KMS-11 (cell line): ENCODE results near the gene STARD9.
A peak's percentile ranks its signal among the peaks of the same experiment; 100 is the strongest.

Experiments used
- H2AFZ ChIP-seq: fragments of 200-600 bp; sonication (generic); 2 replicates; pipeline ENCODE4 v1.6.1; 2016; ENCODE audit warnings: antibody characterized with exemption, mixed run types, low read depth
- H3K27ac ChIP-seq: fragments of 200-600 bp; sonication (generic); 2 replicates; pipeline ENCODE4 v1.6.1; 2016; ENCODE audit warnings: mild to moderate bottlenecking, mixed run types
- H3K27me3 ChIP-seq: fragments of 200-600 bp; sonication (generic); 2 replicates; pipeline ENCODE4 v1.6.1; 2017; ENCODE audit warnings: mild to moderate bottlenecking, low read depth, mixed run types, moderate library complexity; ENCODE audit not compliant: insufficient read depth
- H3K36me3 ChIP-seq: fragments of 200-600 bp; sonication (generic); 2 replicates; pipeline ENCODE4 v1.6.1; 2017; ENCODE audit warnings: mild to moderate bottlenecking, mixed run types; ENCODE audit not compliant: insufficient read depth
- H3K4me1 ChIP-seq: fragments of 200-600 bp; sonication (generic); 2 replicates; pipeline ENCODE4 v1.6.1; 2016; ENCODE audit warnings: mild to moderate bottlenecking, low read depth, mixed run types; ENCODE audit not compliant: poor library complexity, severe bottlenecking
- H3K4me2 ChIP-seq: fragments of 200-600 bp; sonication (generic); 2 replicates; pipeline ENCODE4 v1.7.0; 2016; ENCODE audit warnings: mild to moderate bottlenecking, mixed run types
- H3K4me3 ChIP-seq: fragments of 200-600 bp; sonication (generic); IDR thresholded peaks from 2 replicates; pipeline ENCODE4 v1.6.1; 2017; ENCODE audit warnings: low read depth, low read length, mixed read lengths; ENCODE audit not compliant: insufficient read depth
- H3K79me2 ChIP-seq: fragments of 200-600 bp; sonication (generic); 2 replicates; pipeline ENCODE4 v1.6.1; 2016; ENCODE audit warnings: low read depth, mixed run types; ENCODE audit not compliant: insufficient read depth
- H3K9ac ChIP-seq: fragments of 200-600 bp; sonication (generic); 2 replicates; pipeline ENCODE4 v1.6.1; 2016; ENCODE audit warnings: mild to moderate bottlenecking, mixed run types
- H4K20me1 ChIP-seq: fragments of 200-600 bp; sonication (generic); 2 replicates; pipeline ENCODE4 v1.6.1; 2016; ENCODE audit warnings: mild to moderate bottlenecking, mixed run types; ENCODE audit not compliant: insufficient read depth
- CTCF ChIP-seq: fragments of 200-600 bp; sonication (generic); conservative IDR thresholded peaks from 2 replicates; pipeline ENCODE4 v1.6.1; 2017; ENCODE audit warnings: low read depth, mild to moderate bottlenecking, antibody characterized with exemption, low read length, moderate library complexity, mixed read lengths

STARD9 gene

DNA sequence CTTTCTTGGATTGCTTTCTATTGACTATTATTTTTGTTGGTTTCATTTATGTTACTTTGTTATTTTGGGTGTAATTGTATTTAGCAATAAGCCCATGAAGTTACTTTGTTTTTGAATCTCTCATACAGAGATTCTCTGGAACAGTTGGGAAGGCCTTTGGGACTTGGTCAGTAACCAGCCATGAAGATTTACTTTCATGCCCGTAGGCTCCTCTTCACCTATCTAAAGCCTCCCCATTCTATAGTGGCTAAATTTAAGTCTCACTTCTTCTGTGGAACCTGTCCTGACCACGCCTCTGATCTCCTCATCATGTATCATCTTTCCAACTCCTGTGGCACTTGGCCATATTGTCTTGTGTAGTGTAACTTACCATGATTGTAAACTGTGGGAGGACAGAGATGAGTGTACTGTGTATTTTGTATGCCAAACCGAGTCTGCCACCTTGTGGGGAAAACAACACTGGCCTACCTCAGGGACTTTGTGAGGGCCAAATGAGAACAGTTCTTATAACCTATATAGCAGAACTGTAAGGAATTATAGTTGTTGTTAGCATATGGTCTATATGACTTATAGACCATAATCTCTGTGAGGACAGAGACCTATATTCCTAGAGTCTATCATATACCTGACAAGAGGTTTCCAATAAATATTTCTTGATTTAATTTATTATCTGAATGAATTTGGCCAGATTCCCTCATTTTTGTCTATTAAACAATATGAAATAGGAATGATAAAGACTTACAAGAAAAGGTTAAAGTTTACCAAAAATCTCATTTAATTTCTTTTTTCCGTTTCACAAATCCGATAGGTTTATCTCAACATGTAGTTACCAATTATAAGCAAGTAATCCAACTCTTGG is 75.0 kb downstream of the STARD9 start:
- H3K27ac ChIP-seq, result no peak overlapping the region
- peak; percentile 87 for TF ChIP-seq CTCF
- no peak overlapping the region for H3K9ac ChIP-seq
- no peak overlapping the region; the same call in 1 of the 2 replicates for H3K4me2 ChIP-seq
- no peak overlapping the region for H3K4me3 ChIP-seq
- no peaks in the 10 kb centered on the region for H3K27me3 ChIP-seq
- no peak overlapping the region for H2AFZ ChIP-seq
- no peaks in the 10 kb centered on the region for H4K20me1 ChIP-seq
- H3K4me1 ChIP-seq, result peaks cover 16% of the 10 kb centered on the region
- H3K79me2 ChIP-seq, result no peaks in the 10 kb centered on the region
- H3K36me3 ChIP-seq, result no peaks in the 10 kb centered on the region

DNA sequence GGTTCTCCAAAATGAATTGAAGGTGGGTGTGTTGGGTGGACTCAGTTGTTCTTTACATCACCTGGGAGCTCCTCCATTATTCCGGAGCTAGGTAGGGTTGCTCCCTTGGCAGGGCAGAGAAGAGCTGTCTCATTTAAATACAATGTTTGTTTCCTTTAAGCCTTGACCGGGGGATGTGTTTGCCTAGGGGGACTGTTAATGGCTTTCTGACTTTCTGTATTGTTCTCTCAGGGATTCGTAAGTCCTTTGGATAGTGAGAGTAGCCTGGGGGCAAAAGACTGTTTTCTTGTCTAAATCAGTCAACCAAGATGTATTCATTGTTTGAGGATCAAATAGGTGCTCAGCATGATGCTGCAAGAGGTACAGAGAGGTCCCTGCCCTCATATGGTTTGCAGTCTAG is 90.4 kb downstream of the STARD9 start:
- H3K36me3 ChIP-seq, result no peaks in the 10 kb centered on the region
- H3K27ac ChIP-seq, result no peak overlapping the region
- TF ChIP-seq CTCF, result no peak
- no peak overlapping the region for H3K4me3 ChIP-seq
- no peaks in the 10 kb centered on the region for H3K79me2 ChIP-seq
- H3K4me2 ChIP-seq, result no peak overlapping the region
- no peak overlapping the region for H2AFZ ChIP-seq
- H3K27me3 ChIP-seq, result no peaks in the 10 kb centered on the region
- H4K20me1 ChIP-seq, result no peaks in the 10 kb centered on the region
- H3K9ac ChIP-seq, result no peak overlapping the region
- H3K4me1 ChIP-seq, result no peaks in the 10 kb centered on the region

GRCh38 chr15:42667855-42668254 is 92.4 kb downstream of the STARD9 start:
- no peak overlapping the region for H2AFZ ChIP-seq
- no peaks in the 10 kb centered on the region for H3K4me1 ChIP-seq
- H3K79me2 ChIP-seq, result no peaks in the 10 kb centered on the region
- H4K20me1 ChIP-seq, result no peaks in the 10 kb centered on the region
- no peak overlapping the region for H3K4me2 ChIP-seq
- no peak for TF ChIP-seq CTCF
- no peaks in the 10 kb centered on the region for H3K36me3 ChIP-seq
- H3K9ac ChIP-seq, result no peak overlapping the region
- H3K27ac ChIP-seq, result no peak overlapping the region
- H3K4me3 ChIP-seq, result no peak overlapping the region
- no peaks in the 10 kb centered on the region for H3K27me3 ChIP-seq

DNA sequence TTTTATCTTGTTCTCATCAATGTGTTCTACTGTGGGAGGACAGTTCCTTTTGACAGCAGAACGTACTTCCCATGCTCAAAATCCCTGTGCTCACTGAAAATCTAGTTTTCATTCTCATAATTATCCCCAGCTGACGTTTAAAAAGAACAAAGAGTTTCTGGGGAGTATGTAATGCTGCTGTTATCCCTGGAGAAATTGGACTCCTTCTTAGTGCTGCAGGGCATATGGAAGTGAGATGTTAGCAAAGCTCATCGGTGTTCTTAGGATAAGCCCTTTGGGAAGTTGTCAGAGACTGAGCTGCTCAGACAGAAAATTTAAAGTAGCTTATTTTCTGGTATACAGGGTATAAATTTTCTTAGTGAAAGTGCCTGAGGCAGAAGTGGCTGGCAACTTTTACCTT is 95.0 kb downstream of the STARD9 start:
- H3K27ac ChIP-seq, result no peak overlapping the region
- H2AFZ ChIP-seq, result no peak overlapping the region
- no peak overlapping the region for H3K9ac ChIP-seq
- no peaks in the 10 kb centered on the region for H4K20me1 ChIP-seq
- no peaks in the 10 kb centered on the region for H3K79me2 ChIP-seq
- no peaks in the 10 kb centered on the region for H3K36me3 ChIP-seq
- H3K4me3 ChIP-seq, result no peak overlapping the region
- no peak for TF ChIP-seq CTCF
- H3K27me3 ChIP-seq, result no peaks in the 10 kb centered on the region
- no peaks in the 10 kb centered on the region for H3K4me1 ChIP-seq
- H3K4me2 ChIP-seq, result no peak overlapping the region
